AML-193 (cell line): ENCODE results near the gene MYMX.

ENCODE experiments used
- DNase-seq, 2 experiments: peaks; one replicate each; lab custom pipeline; 2025; lab: John Stamatoyannopoulos, UW

The MYMX gene

GRCh38 chr6:44232676-44233566, 16.2 kb downstream of the MYMX start:
- no peak for DNase-seq

- DNase-seq = no peak
Observed at GRCh38 chr6:44233567-44234100, 16.9 kb downstream of the MYMX start.

GRCh38 chr6:44234101-44235025, 17.6 kb downstream of the MYMX start:
- peak; percentile 28 to 29 for DNase-seq

- no peak for DNase-seq
Observed at GRCh38 chr6:44235269-44235668, 18.5 kb downstream of the MYMX start.

GRCh38 chr6:44235891-44236516, 19.3 kb downstream of the MYMX start:
- DNase-seq = no peak

- DNase-seq = peak; percentile 94 to 96
Observed at GRCh38 chr6:44237021-44237812, 20.5 kb downstream of the MYMX start.

- DNase-seq = peak; percentile 57 to 75
Observed at GRCh38 chr6:44237813-44238433, 21.2 kb downstream of the MYMX start.

- DNase-seq = no peak
Observed at GRCh38 chr6:44238687-44239350, 22.1 kb downstream of the MYMX start.

- no peak for DNase-seq
Observed at GRCh38 chr6:44243345-44243744, 26.6 kb downstream of the MYMX start.

GRCh38 chr6:44245391-44245911, 28.7 kb downstream of the MYMX start:
- no peak for DNase-seq

GRCh38 chr6:44245912-44246662, 29.4 kb downstream of the MYMX start:
- DNase-seq = peak; percentile 76 to 77

- DNase-seq = peak; percentile 98
Observed at GRCh38 chr6:44246663-44247337, 30.1 kb downstream of the MYMX start, which contains the start of gene HSP90AB1. Gene HSP90AB1, plus strand, starts transcription at chr6:44247101. Its CDS starts 1,529 bp downstream, at chr6:44248630.

GRCh38 chr6:44247338-44248302, 30.9 kb downstream of the MYMX start:
- DNase-seq = peak; percentile 54 to 70

GRCh38 chr6:44248579-44248978, 31.9 kb downstream of the MYMX start:
- no peak for DNase-seq

- no peak for DNase-seq
Observed at GRCh38 chr6:44249082-44249748, 32.5 kb downstream of the MYMX start.

GRCh38 chr6:44250067-44250717, 33.5 kb downstream of the MYMX start:
- DNase-seq = no peak
